Measurements from ENCODE around the gene CPT2. TPM values are rescaled to one million over a fixed set of nuclear protein-coding genes. Genes with fewer than 3 reads are reported as not detected.

CPT2 gene
- total and polyA plus RNA-seq, 9 donors, result 6.7 to 32.1 (median 12.1) TPM

GRCh38 chr1:53158900-53159299, 37.7 kb upstream of the CPT2 start:
- no peaks in the 10 kb centered on the region for H3K9me3 ChIP-seq
- DNase-seq, result no peak
- H3K36me3 ChIP-seq, result no peaks in the 10 kb centered on the region
- no peaks in the 10 kb centered on the region for H3K27me3 ChIP-seq
- 11 to 38% (median 24%) methylated on average over 1 of the region's 1 CpG for WGBS, 3 donors
- intact Hi-C loops (cut with DNase I), result no loop called here
- TF ChIP-seq POLR2A (IDR thresholded peaks at IDR 0.05) (no peak), EP300 (IDR thresholded peaks at IDR 0.05) (no peak), CTCF (IDR thresholded peaks at IDR 0.05) (no peak)
- H3K4me3 ChIP-seq, result no peak overlapping the region
- H3K27ac ChIP-seq, result no peak overlapping the region
- no peaks in the 10 kb centered on the region for H3K4me1 ChIP-seq (ENCODE audit: insufficient read depth)

- intact Hi-C loops (cut with DNase I), result no loop called here
- DNase-seq, result no peak
- TF ChIP-seq CTCF (IDR thresholded peaks at IDR 0.05), result no peak
- Histone ChIP-seq H3K27me3 (no peaks in the 10 kb centered on the region), H3K4me3 (no peak overlapping the region), H3K9me3 (no peaks in the 10 kb centered on the region), H3K27ac (no peak overlapping the region), H3K4me1 (ENCODE audit: insufficient read depth) (no peaks in the 10 kb centered on the region), H3K36me3 (no peaks in the 10 kb centered on the region)
- WGBS, 3 donors, result 37 to 54% (median 45%) methylated on average over 2 of the region's 2 CpGs
Observed at GRCh38 chr1:53160924-53161378, 35.7 kb upstream of the CPT2 start.

- H3K9me3 ChIP-seq, result no peaks in the 10 kb centered on the region
- no peaks in the 10 kb centered on the region for H3K27me3 ChIP-seq
- H3K36me3 ChIP-seq, result no peaks in the 10 kb centered on the region
- WGBS, 3 donors, result 76 to 84% (median 81%) methylated on average over 5 of the region's 5 CpGs
- no peak overlapping the region for H3K27ac ChIP-seq
- no peaks in the 10 kb centered on the region for H3K4me1 ChIP-seq (ENCODE audit: insufficient read depth)
- TF ChIP-seq POLR2A (IDR thresholded peaks at IDR 0.05), result no peak
- no peak for TF ChIP-seq CTCF (IDR thresholded peaks at IDR 0.05)
- TF ChIP-seq EP300 (IDR thresholded peaks at IDR 0.05), result no peak
- intact Hi-C loops (cut with DNase I), result no loop called here
- no peak overlapping the region for H3K4me3 ChIP-seq
- no peak for DNase-seq
Observed at GRCh38 chr1:53162621-53163020, 34.0 kb upstream of the CPT2 start.

GRCh38 chr1:53163291-53163768, 33.3 kb upstream of the CPT2 start:
- Histone ChIP-seq H3K9me3 (no peaks in the 10 kb centered on the region), H3K4me3 (no peak overlapping the region), H3K36me3 (no peaks in the 10 kb centered on the region), H3K27me3 (no peaks in the 10 kb centered on the region), H3K27ac (no peak overlapping the region), H3K4me1 (ENCODE audit: insufficient read depth) (no peaks in the 10 kb centered on the region)
- intact Hi-C loops (cut with DNase I), result no loop called here
- no peak for DNase-seq
- WGBS, 3 donors, result 82 to 83% (median 83%) methylated on average over 10 of the region's 10 CpGs
- TF ChIP-seq EP300 (IDR thresholded peaks at IDR 0.05), result no peak
- no peak for TF ChIP-seq CTCF (IDR thresholded peaks at IDR 0.05)
- no peak for TF ChIP-seq POLR2A (IDR thresholded peaks at IDR 0.05)
